GM12872 (cell line): ENCODE measurements around the gene OSTC.

Experiments
- TF ChIP-seq, protein P1 (sequence below): IDR thresholded peaks from 3 replicates; pipeline ENCODE4 v1.5.1; 2011; ENCODE audit warnings: low read depth, mild to moderate bottlenecking, low read length, moderate library complexity; ENCODE audit not compliant: insufficient read depth

The OSTC gene

DNA sequence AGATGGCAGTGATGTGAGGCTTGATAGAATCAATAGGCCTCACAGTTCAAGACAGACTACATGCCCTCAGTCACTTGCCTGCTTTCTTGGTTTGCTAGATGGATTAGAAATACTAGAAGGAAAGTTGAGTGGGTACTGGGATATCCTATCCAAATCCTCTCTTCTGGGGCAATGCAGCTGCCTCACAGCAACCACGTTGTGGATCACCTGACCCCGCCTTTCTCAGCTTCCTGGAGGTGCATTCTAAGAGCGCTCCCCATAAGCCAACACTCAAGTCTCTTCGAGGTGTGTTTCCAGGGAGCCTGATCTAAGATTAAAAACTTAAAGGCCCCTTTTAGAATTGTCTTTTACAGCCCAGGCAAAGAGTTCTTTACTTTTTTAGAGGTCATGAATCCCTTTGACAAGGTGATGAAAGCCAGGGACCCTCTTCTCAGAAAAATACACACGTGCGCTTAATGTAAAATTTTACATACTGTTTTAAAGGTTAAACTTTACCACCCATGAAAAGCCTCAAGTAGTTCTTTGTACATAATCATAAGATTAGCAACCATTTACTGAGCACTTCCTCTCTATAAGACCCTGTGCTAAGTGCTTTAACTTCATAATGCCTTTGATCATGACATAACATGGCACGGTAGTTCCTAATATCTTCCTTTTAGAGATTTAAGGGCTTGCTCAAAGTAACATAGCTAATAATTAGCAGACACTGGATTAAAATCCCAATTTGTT lies 30.9 kb upstream of the OSTC start:
- TF ChIP-seq, protein P1, sequence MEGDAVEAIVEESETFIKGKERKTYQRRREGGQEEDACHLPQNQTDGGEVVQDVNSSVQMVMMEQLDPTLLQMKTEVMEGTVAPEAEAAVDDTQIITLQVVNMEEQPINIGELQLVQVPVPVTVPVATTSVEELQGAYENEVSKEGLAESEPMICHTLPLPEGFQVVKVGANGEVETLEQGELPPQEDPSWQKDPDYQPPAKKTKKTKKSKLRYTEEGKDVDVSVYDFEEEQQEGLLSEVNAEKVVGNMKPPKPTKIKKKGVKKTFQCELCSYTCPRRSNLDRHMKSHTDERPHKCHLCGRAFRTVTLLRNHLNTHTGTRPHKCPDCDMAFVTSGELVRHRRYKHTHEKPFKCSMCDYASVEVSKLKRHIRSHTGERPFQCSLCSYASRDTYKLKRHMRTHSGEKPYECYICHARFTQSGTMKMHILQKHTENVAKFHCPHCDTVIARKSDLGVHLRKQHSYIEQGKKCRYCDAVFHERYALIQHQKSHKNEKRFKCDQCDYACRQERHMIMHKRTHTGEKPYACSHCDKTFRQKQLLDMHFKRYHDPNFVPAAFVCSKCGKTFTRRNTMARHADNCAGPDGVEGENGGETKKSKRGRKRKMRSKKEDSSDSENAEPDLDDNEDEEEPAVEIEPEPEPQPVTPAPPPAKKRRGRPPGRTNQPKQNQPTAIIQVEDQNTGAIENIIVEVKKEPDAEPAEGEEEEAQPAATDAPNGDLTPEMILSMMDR: no peak

DNA sequence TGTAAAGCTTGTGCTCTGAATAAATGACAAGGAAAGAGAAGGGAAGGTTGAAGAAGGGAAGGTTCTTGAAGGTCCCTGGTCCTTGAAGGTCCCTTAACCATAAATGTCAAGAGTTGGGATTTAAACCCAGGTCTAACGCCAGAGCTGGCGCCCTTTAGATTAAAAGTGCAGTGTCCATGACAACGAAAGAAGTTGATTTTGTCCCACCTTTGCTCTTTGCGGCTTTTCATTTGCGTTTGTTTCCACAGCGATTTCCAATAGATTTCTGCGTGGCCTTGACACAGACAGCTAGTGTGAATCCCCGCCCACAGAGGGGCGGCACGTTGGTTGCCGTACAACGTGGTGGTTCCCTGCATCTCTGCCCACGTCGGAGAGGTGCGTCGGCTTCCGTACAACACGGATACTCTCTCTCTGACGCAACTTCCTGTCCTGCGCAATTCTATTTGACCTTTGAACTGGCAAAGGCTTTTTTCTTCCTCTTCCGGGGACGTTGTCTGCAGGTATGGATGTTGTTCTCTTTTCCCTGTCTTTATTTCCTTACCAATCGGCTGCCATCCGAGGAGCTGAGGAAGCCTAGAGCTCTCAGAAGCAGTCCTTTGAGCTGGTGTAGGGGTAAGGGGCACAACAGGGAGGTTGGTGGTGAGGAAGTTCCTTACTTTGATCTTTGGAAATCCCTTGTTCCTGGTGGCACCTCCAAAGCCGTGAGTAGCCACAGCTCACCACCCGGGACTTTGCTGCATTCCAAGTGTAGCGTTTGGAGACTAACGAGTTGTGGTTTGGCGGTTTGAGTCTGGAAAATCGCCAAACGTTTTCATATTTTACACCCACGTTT lies 30.1 kb upstream of the OSTC start, which contains the start of gene RPL34:
Gene RPL34, plus strand, starts transcription at position 476 of the 832 bp plus-strand sequence. CDS start 1,384 bp downstream, outside the sequence.
- TF ChIP-seq, protein P1: no peak

DNA sequence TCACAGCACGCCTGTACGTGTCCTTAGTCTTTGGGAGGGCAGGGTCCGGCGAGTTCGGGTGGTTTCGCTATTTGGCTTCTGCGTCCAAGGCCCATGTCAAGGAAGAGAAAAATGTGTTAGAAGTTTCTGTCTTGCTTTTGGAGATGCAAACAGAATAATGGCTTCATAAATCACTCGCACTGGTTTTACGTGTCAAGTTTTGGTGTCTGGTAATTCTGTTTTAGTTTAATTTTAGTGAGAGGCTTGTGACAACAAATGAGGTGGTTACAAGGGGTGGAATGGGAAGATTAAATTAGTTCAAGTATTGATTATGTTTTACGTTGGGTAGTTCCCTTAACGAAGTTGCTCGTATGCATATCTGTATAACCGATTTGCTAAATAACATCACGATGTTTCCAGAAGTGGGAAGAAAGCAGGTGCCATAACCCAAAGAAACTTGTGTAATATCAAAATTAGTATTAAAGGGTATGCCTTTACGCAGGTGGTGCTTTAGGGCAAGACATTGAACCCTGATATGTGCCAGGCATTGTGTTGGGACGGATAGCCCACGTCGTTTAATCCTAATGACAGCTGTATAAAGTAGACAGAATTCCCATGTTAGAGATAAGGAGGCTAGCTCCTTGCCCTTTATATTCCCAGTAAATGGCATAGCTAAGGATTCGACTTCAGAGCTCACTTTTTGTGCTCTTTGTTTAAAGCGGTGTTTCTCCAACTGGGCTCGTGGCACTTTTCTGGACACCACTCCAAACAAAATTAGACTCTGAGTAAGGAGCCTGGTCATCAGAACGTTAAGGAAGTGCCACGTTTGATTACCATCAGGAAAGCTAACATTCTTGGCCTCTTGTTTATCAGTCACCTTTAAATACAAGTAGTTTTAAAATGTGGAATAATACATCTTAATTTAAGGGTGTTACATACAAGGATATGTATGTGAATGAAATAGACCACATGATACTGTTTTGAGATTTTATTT lies 29.2 kb upstream of the OSTC start:
- TF ChIP-seq, protein P1: no peak

DNA sequence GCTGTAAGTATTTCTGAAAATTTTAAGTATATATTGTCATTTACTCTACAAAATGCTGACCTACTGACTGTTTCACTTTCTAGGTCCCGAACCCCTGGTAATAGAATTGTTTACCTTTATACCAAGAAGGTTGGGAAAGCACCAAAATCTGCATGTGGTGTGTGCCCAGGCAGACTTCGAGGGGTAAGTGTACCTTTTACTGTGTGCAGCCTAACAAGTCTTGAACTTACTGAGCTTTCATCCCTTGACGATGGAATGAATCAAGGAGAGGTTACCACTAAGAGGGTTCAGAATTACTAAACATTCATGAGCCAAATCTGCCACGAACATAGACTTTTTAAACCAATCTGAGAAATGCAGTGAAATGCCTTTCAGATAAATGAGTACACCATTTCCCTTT lies 28.4 kb upstream of the OSTC start:
- TF ChIP-seq, protein P1: no peak

DNA sequence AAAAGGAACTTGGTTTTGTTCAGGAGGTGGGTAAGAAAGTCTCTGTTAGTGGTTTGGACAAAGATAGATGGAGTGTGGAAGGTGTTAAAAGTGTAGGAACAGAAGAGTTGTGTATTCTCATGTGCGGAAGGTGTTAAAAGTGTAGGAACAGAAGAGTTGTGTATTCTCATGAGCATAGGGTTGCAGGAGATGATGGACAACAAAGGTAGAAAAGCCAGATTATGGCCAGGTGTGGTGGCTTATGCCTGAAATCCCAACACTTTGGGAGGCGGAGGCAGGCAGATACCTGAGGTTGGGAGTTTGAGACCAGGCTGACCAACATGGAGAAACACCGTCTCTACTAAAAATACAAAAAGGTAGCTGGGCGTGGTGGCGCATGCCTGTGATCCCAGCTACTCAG lies 27.6 kb upstream of the OSTC start:
- TF ChIP-seq, protein P1: no peak

DNA sequence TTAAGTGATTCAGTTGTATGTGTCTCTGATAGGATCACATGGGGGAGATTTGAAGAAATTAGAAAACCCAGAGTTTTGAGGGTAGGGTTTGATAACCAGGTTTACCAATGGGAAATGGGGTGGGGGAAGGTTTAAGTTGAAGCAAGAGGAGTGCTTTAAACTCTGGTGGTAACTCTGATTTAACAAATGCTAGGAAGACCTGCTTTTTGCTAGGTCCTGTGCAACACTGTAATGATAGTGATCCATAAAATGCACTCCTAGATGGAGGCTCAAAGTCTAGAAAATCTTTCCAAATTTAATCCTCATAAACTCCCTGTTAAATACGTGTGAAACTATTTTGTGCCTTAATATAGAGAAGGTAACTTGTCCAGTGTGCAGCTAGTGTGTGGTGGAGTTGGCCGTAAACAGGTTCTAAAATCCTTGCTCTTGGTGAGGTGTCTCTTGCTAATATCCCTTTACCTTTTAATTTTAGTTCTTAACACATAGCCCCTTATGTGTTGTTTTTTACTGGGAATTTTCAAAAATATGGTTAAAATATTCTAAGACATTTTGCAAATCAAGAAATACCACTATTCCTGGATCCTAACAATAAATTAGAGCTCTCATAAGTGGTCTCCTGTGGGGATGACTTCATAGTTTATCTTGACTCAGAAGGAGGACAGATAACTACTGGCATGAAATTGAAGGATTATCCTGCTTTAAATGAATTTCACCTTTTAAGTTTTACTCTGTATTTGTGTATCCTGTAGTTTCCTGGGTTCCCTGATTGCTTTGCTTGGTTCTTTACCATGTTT lies 25.9 kb upstream of the OSTC start:
- TF ChIP-seq, protein P1: no peak
